ENCODE measurements around the gene SMARCC2. TPM values are rescaled to one million over a fixed set of nuclear protein-coding genes. Genes with fewer than 3 reads are reported as not detected.

The SMARCC2 gene
- total and polyA plus RNA-seq, 9 of the 15 experiments (the other 6 are each of a cell fraction or from before 2014, with no cell fraction given): 11.9 to 86.0 (median 36.6) TPM

- in situ Hi-C loops (cut with MboI) (no loop called here), intact Hi-C loops (cut with micrococcal nuclease) (loop anchor here (1.0 to 10.0 kb wide), 6 partner anchors 17 to 179 kb away; partner anchors contain the start of genes ANKRD52, COQ10A and RPS26)
- Histone ChIP-seq H3K36me3 (ENCODE audit: control insufficient read depth, insufficient read depth, low read length) (peaks cover 7% of the 10 kb centered on the region; the same call in 2 of the 3 replicates), H3K27ac (ENCODE audit: extremely low read depth, low read depth, low read length) (peak overlapping the region; percentile 93), H3K9me3 (replicated peaks; ENCODE audit: control insufficient read depth, insufficient read depth, low read depth, low read length) (no peaks in the 10 kb centered on the region), H3K4me1 (replicated peaks in 1 of 2; ENCODE audit: control insufficient read depth in 2 of 2, insufficient read depth in 2 of 2, low read length in 2 of 2) (peaks cover 21 to 31% of the 10 kb centered on the region in 2 experiments; a peak in 4 of 5 replicates), H3K4me3 (peak overlapping the region; percentile 2; the same call in 1 of the 2 replicates), H3K79me2 (ENCODE audit: control insufficient read depth, insufficient read depth, low read length) (peaks cover 45% of the 10 kb centered on the region), H4K20me1 (replicated peaks; ENCODE audit: control insufficient read depth, insufficient read depth, low read length) (no peaks in the 10 kb centered on the region), H3K9ac (ENCODE audit: insufficient read depth in 1 of 2, low read depth in 2 of 2, low read length in 2 of 2) (peak overlapping the region; percentile 33 to 48; a peak in 2 of 4 replicates), H2AFZ (ENCODE audit: low read depth, low read length) (peak overlapping the region; percentile 82), H3K27me3 (ENCODE audit: control insufficient read depth in 2 of 2, insufficient read depth in 2 of 2, low read length in 2 of 2) (no peaks in the 10 kb centered on the region), H3K9me1 (ENCODE audit: control insufficient read depth, insufficient read depth, low read length) (no peaks in the 10 kb centered on the region), H3K4me2 (ENCODE audit: insufficient read depth, low read length) (peak overlapping the region; percentile 70)
- DNase-seq (ENCODE audit: extremely low read depth in 1 of 4, low spot score in 3 of 4) (no peak), FAIRE-seq (no peak), ATAC-seq (peak; percentile 0; the same call in 1 of the 3 replicates)
- POLR2A ChIA-PET: interaction anchor here (0.6 kb wide), 1 partner anchor 76 kb away, joined by 3 read pairs; no protein-coding TSS in a partner anchor
- CTCF ChIA-PET (ENCODE audit: low intra/inter-chr PET ratio): interaction anchor here (0.6 to 2.8 kb wide), 9 partner anchors 17 to 105 kb away, joined by 3 to 31 read pairs (median 4); partner anchors contain the start of genes ANKRD52, CS, SMARCC2 and ZC3H10
- BruUV-seq (replicated peaks): no TSS peak
- 47% methylated on average over 15 of the region's 15 CpGs for WGBS (ENCODE audit: insufficient coverage, low coverage, missing lambda C conversion rate)
- TF ChIP-seq CSDE1 (IDR thresholded peaks at IDR 0.05): peak in 1 of 2 experiments; percentile 67; a peak in 1 of 4 replicates
- TF ChIP-seq FOXP4 (CRISPR knock-in tag; IDR thresholded peaks at IDR 0.05; ENCODE audit: borderline replicate concordance): no peak
- TF ChIP-seq TEAD1 (CRISPR knock-in tag; IDR thresholded peaks at IDR 0.05): no peak
- TF ChIP-seq ZNF121 (CRISPR knock-in tag; conservative IDR thresholded peaks at IDR 0.05): 0 out of 2 replicates have a peak, but pooled peaks have one; percentile 22
- peak; percentile 56 for TF ChIP-seq BRD9 (IDR thresholded peaks at IDR 0.05; ENCODE audit: low read depth, partially characterized antibody)
- 0 out of 2 replicates have a peak, but pooled peaks have one; percentile 50 for TF ChIP-seq ADNP (tag; IDR thresholded peaks at IDR 0.05)
- peak in 1 of 2 experiments; percentile 27; a peak in 1 of 4 replicates for TF ChIP-seq MLLT1 (IDR thresholded peaks at IDR 0.05)
- no peak for TF ChIP-seq SNAPC5 (CRISPR knock-in tag; IDR thresholded peaks at IDR 0.05)
- TF ChIP-seq ZBTB33 (CRISPR knock-in tag; IDR thresholded peaks at IDR 0.05): peak; percentile 98
- TF ChIP-seq PML (IDR thresholded peaks at IDR 0.05; ENCODE audit: low read length): peak; percentile 14; the same call in 1 of the 2 replicates
- no peak for TF ChIP-seq ID3 (CRISPR knock-in tag; IDR thresholded peaks at IDR 0.05)
- TF ChIP-seq ID3 (tag; IDR thresholded peaks at IDR 0.05): no peak
Observed at GRCh38 chr12:56223571-56224101, 34.4 kb upstream of the SMARCC2 start.

All from K562 (cell line).